ENCODE results near the gene BSND.

Gene BSND

GRCh38 chr1:55053265-55053954 lies 54.7 kb downstream of the BSND start:
- TF ChIP-seq EZH2phosphoT487 (IDR thresholded peaks at IDR 0.05; ENCODE audit: low read depth) (no peak), CTCF (IDR thresholded peaks at IDR 0.05; ENCODE audit: low read depth, low read length) (no peak)
- Histone ChIP-seq H3K27ac (ENCODE audit: low read length) (no peak overlapping the region), H3K79me2 (ENCODE audit: low read length) (no peaks in the 10 kb centered on the region), H2AFZ (ENCODE audit: low read depth, low read length) (no peak overlapping the region), H3K36me3 (replicated peaks; ENCODE audit: low read depth, low read length) (no peaks in the 10 kb centered on the region), H3K4me2 (ENCODE audit: low read length) (no peak overlapping the region), H3K9me3 (ENCODE audit: insufficient read depth, low read length) (no peaks in the 10 kb centered on the region), H3K27me3 (ENCODE audit: low read depth, low read length) (no peaks in the 10 kb centered on the region), H3K4me1 (ENCODE audit: low read length) (no peaks in the 10 kb centered on the region), H3K4me3 (ENCODE audit: low read length) (no peak overlapping the region), H3K9ac (ENCODE audit: low read length) (no peak overlapping the region), H4K20me1 (ENCODE audit: insufficient read depth, low read length) (no peaks in the 10 kb centered on the region)

- H3K9me3 ChIP-seq (ENCODE audit: insufficient read depth, low read length), result no peaks in the 10 kb centered on the region
- H4K20me1 ChIP-seq (ENCODE audit: insufficient read depth, low read length), result no peaks in the 10 kb centered on the region
- H2AFZ ChIP-seq (ENCODE audit: low read depth, low read length), result no peak overlapping the region
- H3K9ac ChIP-seq (ENCODE audit: low read length), result no peak overlapping the region
- TF ChIP-seq CTCF (IDR thresholded peaks at IDR 0.05; ENCODE audit: low read depth, low read length), result no peak
- no peak for TF ChIP-seq EZH2phosphoT487 (IDR thresholded peaks at IDR 0.05; ENCODE audit: low read depth)
- H3K4me3 ChIP-seq (ENCODE audit: low read length), result no peak overlapping the region
- H3K27me3 ChIP-seq (ENCODE audit: low read depth, low read length), result no peaks in the 10 kb centered on the region
- no peaks in the 10 kb centered on the region for H3K36me3 ChIP-seq (replicated peaks; ENCODE audit: low read depth, low read length)
- no peaks in the 10 kb centered on the region for H3K79me2 ChIP-seq (ENCODE audit: low read length)
- H3K4me1 ChIP-seq (ENCODE audit: low read length), result no peaks in the 10 kb centered on the region
- H3K27ac ChIP-seq (ENCODE audit: low read length), result no peak overlapping the region
- H3K4me2 ChIP-seq (ENCODE audit: low read length), result no peak overlapping the region
These were observed 55.7 kb downstream of the BSND start for GRCh38 chr1:55054396-55054795.

GRCh38 chr1:55055084-55055882 lies 56.5 kb downstream of the BSND start:
- no peaks in the 10 kb centered on the region for H3K9me3 ChIP-seq (ENCODE audit: insufficient read depth, low read length)
- no peak overlapping the region for H3K4me3 ChIP-seq (ENCODE audit: low read length)
- no peak overlapping the region for H2AFZ ChIP-seq (ENCODE audit: low read depth, low read length)
- no peak overlapping the region for H3K27ac ChIP-seq (ENCODE audit: low read length)
- TF ChIP-seq CTCF (IDR thresholded peaks at IDR 0.05; ENCODE audit: low read depth, low read length), result no peak
- no peak for TF ChIP-seq EZH2phosphoT487 (IDR thresholded peaks at IDR 0.05; ENCODE audit: low read depth)
- H3K36me3 ChIP-seq (replicated peaks; ENCODE audit: low read depth, low read length), result no peaks in the 10 kb centered on the region
- no peak overlapping the region for H3K4me2 ChIP-seq (ENCODE audit: low read length)
- no peaks in the 10 kb centered on the region for H4K20me1 ChIP-seq (ENCODE audit: insufficient read depth, low read length)
- no peaks in the 10 kb centered on the region for H3K79me2 ChIP-seq (ENCODE audit: low read length)
- H3K9ac ChIP-seq (ENCODE audit: low read length), result no peak overlapping the region
- no peaks in the 10 kb centered on the region for H3K4me1 ChIP-seq (ENCODE audit: low read length)
- H3K27me3 ChIP-seq (ENCODE audit: low read depth, low read length), result no peaks in the 10 kb centered on the region

- H3K27ac ChIP-seq (ENCODE audit: low read length), result no peak overlapping the region
- no peaks in the 10 kb centered on the region for H3K9me3 ChIP-seq (ENCODE audit: insufficient read depth, low read length)
- no peak overlapping the region for H3K9ac ChIP-seq (ENCODE audit: low read length)
- H3K36me3 ChIP-seq (replicated peaks; ENCODE audit: low read depth, low read length), result no peaks in the 10 kb centered on the region
- no peaks in the 10 kb centered on the region for H4K20me1 ChIP-seq (ENCODE audit: insufficient read depth, low read length)
- no peak overlapping the region for H3K4me3 ChIP-seq (ENCODE audit: low read length)
- no peak overlapping the region for H3K4me2 ChIP-seq (ENCODE audit: low read length)
- H3K27me3 ChIP-seq (ENCODE audit: low read depth, low read length), result no peaks in the 10 kb centered on the region
- H3K4me1 ChIP-seq (ENCODE audit: low read length), result no peaks in the 10 kb centered on the region
- no peak for TF ChIP-seq CTCF (IDR thresholded peaks at IDR 0.05; ENCODE audit: low read depth, low read length)
- TF ChIP-seq EZH2phosphoT487 (IDR thresholded peaks at IDR 0.05; ENCODE audit: low read depth), result no peak
- no peak overlapping the region for H2AFZ ChIP-seq (ENCODE audit: low read depth, low read length)
- H3K79me2 ChIP-seq (ENCODE audit: low read length), result no peaks in the 10 kb centered on the region
These were observed 57.4 kb downstream of the BSND start for GRCh38 chr1:55055951-55056631.
